ENCODE measurements around the gene CAMK4.
"Not testable (repeated sequence)": the region's sequence is repeated elsewhere in the genome, so short reads cannot be mapped to it uniquely, and the experiment has no call there.

The CAMK4 gene

GRCh38 chr5:111410067-111410466, 185.9 kb downstream of the CAMK4 start:
- DNase-seq (ENCODE audit: low read depth, low spot score); H3K27ac ChIP-seq (ENCODE audit: low read length); H3K4me1 ChIP-seq (ENCODE audit: control insufficient read depth, insufficient read depth, low read length); H3K4me3 ChIP-seq (ENCODE audit: low read length); H3K36me3 ChIP-seq (ENCODE audit: control insufficient read depth, insufficient read depth, low read length); H3K9me3 ChIP-seq (ENCODE audit: control insufficient read depth, insufficient read depth, low read length); H3K27me3 ChIP-seq (ENCODE audit: control insufficient read depth, insufficient read depth, low read length): not testable (repeated sequence)
- no CpG with 5 or more reads among the region's 3 CpGs for WGBS (ENCODE audit: insufficient coverage, insufficient read length)

DNA sequence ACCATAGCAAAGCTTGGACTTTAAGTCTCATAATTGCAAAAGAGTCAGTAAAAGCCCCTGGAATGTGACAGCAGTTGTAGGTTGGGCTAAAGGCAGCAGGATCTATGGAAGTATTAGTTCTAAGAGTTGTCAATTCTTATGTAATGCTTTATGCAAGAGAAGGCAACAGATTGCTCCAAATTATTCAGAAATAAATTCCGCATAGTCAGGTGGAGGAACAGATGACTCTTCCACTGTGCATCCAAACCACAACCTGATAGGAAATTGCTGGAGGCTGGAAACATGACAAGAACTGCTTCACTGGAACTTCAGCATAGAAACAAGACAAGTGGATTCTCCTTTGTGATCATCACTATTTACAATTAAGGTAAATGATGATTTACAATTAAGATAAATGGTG, 187.1 kb downstream of the CAMK4 start:
- no peaks in the 10 kb centered on the region for H3K36me3 ChIP-seq (ENCODE audit: control insufficient read depth, insufficient read depth, low read length)
- DNase-seq (ENCODE audit: low read depth, low spot score): no peak
- no peaks in the 10 kb centered on the region for H3K4me1 ChIP-seq (ENCODE audit: control insufficient read depth, insufficient read depth, low read length)
- no CpG with 5 or more reads among the region's 1 CpG for WGBS (ENCODE audit: insufficient coverage, insufficient read length)
- no peak overlapping the region for H3K27ac ChIP-seq (ENCODE audit: low read length)
- H3K27me3 ChIP-seq (ENCODE audit: control insufficient read depth, insufficient read depth, low read length): no peaks in the 10 kb centered on the region
- H3K9me3 ChIP-seq (ENCODE audit: control insufficient read depth, insufficient read depth, low read length): no peaks in the 10 kb centered on the region
- H3K4me3 ChIP-seq (ENCODE audit: low read length): no peak overlapping the region

DNA sequence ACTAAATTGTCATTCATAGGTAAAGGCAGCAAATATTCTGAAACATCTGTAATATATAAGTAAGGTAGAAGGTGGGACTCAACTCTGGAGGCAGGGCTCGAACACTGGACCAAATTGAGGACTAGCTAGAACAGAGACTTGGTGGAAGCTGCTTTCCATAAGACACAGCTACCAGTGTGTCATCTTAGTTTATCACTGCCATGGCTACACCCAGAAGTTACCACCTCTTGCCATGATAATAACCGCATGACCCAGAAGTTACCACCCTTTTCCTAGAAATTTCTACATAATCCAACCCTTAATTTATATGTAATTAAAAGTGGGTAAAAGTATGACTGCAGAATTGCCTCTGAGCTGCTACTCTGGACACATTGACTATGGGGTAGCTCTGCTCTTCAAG, 188.4 kb downstream of the CAMK4 start:
- no peak overlapping the region for H3K4me3 ChIP-seq (ENCODE audit: low read length)
- H3K36me3 ChIP-seq (ENCODE audit: control insufficient read depth, insufficient read depth, low read length): no peaks in the 10 kb centered on the region
- no peaks in the 10 kb centered on the region for H3K4me1 ChIP-seq (ENCODE audit: control insufficient read depth, insufficient read depth, low read length)
- no peaks in the 10 kb centered on the region for H3K9me3 ChIP-seq (ENCODE audit: control insufficient read depth, insufficient read depth, low read length)
- H3K27me3 ChIP-seq (ENCODE audit: control insufficient read depth, insufficient read depth, low read length): no peaks in the 10 kb centered on the region
- DNase-seq (ENCODE audit: low read depth, low spot score): no peak
- no CpG with 5 or more reads among the region's 2 CpGs for WGBS (ENCODE audit: insufficient coverage, insufficient read length)
- no peak overlapping the region for H3K27ac ChIP-seq (ENCODE audit: low read length)

- Histone ChIP-seq H3K4me1 (ENCODE audit: control insufficient read depth, insufficient read depth, low read length) (no peaks in the 10 kb centered on the region), H3K27me3 (ENCODE audit: control insufficient read depth, insufficient read depth, low read length) (no peaks in the 10 kb centered on the region), H3K36me3 (ENCODE audit: control insufficient read depth, insufficient read depth, low read length) (no peaks in the 10 kb centered on the region), H3K27ac (ENCODE audit: low read length) (no peak overlapping the region), H3K4me3 (ENCODE audit: low read length) (no peak overlapping the region), H3K9me3 (ENCODE audit: control insufficient read depth, insufficient read depth, low read length) (no peaks in the 10 kb centered on the region)
- no peak for DNase-seq (ENCODE audit: low read depth, low spot score)
- no CpG with 5 or more reads among the region's 3 CpGs for WGBS (ENCODE audit: insufficient coverage, insufficient read length)
Observed at GRCh38 chr5:111415053-111415452, 190.9 kb downstream of the CAMK4 start.

DNA sequence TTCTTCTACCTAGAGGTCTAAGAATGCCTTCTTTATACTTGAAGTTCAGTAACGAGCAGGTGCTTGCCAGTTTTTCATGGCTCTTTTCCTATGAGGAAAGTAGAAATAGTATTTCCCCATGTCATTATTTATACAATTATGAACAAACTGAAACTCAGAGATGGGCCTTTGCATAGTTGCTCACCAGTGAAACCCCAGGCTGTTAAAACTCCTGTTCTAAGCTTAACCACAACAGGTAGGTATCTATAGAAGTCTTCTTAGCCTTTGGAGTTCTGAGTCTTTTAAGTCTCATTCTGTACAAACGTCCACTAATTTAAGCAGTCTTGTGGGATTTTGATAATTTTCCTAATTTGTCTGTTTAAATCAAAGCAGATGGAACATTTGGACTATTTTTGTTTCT, 198.1 kb downstream of the CAMK4 start:
- H3K36me3 ChIP-seq (ENCODE audit: control insufficient read depth, insufficient read depth, low read length): no peaks in the 10 kb centered on the region
- no peak overlapping the region for H3K4me3 ChIP-seq (ENCODE audit: low read length)
- DNase-seq (ENCODE audit: low read depth, low spot score): no peak
- no peak overlapping the region for H3K27ac ChIP-seq (ENCODE audit: low read length)
- no peaks in the 10 kb centered on the region for H3K9me3 ChIP-seq (ENCODE audit: control insufficient read depth, insufficient read depth, low read length)
- no peaks in the 10 kb centered on the region for H3K27me3 ChIP-seq (ENCODE audit: control insufficient read depth, insufficient read depth, low read length)
- no CpG with 5 or more reads among the region's 2 CpGs for WGBS (ENCODE audit: insufficient coverage, insufficient read length)
- H3K4me1 ChIP-seq (ENCODE audit: control insufficient read depth, insufficient read depth, low read length): no peaks in the 10 kb centered on the region

- no peak for DNase-seq (ENCODE audit: low read depth, low spot score)
- Histone ChIP-seq H3K4me1 (ENCODE audit: control insufficient read depth, insufficient read depth, low read length) (no peaks in the 10 kb centered on the region), H3K9me3 (ENCODE audit: control insufficient read depth, insufficient read depth, low read length) (no peaks in the 10 kb centered on the region), H3K36me3 (ENCODE audit: control insufficient read depth, insufficient read depth, low read length) (no peaks in the 10 kb centered on the region), H3K4me3 (ENCODE audit: low read length) (no peak overlapping the region), H3K27ac (ENCODE audit: low read length) (no peak overlapping the region), H3K27me3 (ENCODE audit: control insufficient read depth, insufficient read depth, low read length) (no peaks in the 10 kb centered on the region)
- 100% methylated on average over 1 of the region's 4 CpGs for WGBS (ENCODE audit: insufficient coverage, insufficient read length)
Observed at GRCh38 chr5:111422747-111423720, 198.8 kb downstream of the CAMK4 start.

- no CpG with 5 or more reads among the region's 1 CpG for WGBS (ENCODE audit: insufficient coverage, insufficient read length)
- DNase-seq (ENCODE audit: low read depth, low spot score): no peak
- H3K4me3 ChIP-seq (ENCODE audit: low read length): no peak overlapping the region
- no peak overlapping the region for H3K27ac ChIP-seq (ENCODE audit: low read length)
- H3K4me1 ChIP-seq (ENCODE audit: control insufficient read depth, insufficient read depth, low read length): no peaks in the 10 kb centered on the region
- no peaks in the 10 kb centered on the region for H3K36me3 ChIP-seq (ENCODE audit: control insufficient read depth, insufficient read depth, low read length)
- H3K27me3 ChIP-seq (ENCODE audit: control insufficient read depth, insufficient read depth, low read length): no peaks in the 10 kb centered on the region
- no peaks in the 10 kb centered on the region for H3K9me3 ChIP-seq (ENCODE audit: control insufficient read depth, insufficient read depth, low read length)
Observed at GRCh38 chr5:111425205-111425604, 201.0 kb downstream of the CAMK4 start.

DNA sequence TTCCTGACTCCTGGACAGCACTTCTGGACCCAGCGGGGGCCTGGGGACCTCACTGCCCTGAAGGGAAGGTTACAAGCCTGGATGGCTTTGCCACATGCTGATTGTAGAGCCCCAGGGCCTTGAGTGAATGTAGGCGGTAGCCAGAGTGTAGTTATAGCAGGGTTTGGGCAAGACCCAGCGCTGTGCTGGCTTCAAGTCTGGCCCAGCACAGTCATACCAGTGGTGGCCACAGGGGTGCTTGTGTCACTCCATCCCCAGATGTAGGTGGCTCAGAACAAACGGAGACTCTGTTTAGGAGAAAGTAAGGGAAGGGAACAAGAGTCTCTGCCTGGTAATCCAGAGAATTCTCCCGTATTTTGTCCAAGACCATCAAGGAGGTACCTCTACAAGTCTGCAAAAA, 203.6 kb downstream of the CAMK4 start:
- Histone ChIP-seq H3K9me3 (ENCODE audit: control insufficient read depth, insufficient read depth, low read length) (no peaks in the 10 kb centered on the region), H3K27me3 (ENCODE audit: control insufficient read depth, insufficient read depth, low read length) (no peaks in the 10 kb centered on the region), H3K36me3 (ENCODE audit: control insufficient read depth, insufficient read depth, low read length) (no peaks in the 10 kb centered on the region), H3K4me1 (ENCODE audit: control insufficient read depth, insufficient read depth, low read length) (no peaks in the 10 kb centered on the region), H3K27ac (ENCODE audit: low read length) (no peak overlapping the region), H3K4me3 (ENCODE audit: low read length) (no peak overlapping the region)
- no peak for DNase-seq (ENCODE audit: low read depth, low spot score)
- WGBS (ENCODE audit: insufficient coverage, insufficient read length): no CpG with 5 or more reads among the region's 5 CpGs

DNA sequence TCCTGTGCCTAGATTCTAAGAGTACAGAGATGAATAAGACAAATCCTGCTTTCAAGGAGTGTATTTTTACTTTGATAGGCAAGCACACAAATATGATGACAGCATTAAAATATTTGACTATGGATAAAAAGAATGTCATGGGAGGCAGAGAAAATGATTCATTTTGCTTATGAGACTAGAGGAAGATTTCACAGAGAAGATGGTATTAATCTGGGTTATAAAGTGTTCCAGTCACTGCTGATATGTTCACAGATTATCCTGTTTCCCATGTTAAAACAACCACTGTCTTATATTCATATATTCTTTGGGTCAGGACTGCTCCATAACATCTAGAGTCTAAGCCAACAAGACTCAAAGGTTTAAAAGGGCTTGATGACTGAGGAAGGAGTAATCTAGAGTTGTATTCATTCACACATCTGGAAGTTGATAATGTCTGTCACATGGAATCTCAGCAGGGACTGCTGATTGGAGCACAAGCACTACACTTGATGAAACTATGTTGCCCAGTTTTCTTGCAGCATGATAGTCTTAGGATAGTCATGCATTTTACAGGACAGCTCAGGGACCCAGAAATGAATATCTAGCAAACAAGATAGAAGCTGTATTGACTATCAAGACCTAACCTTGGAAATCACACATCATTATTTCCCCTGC, 208.8 kb downstream of the CAMK4 start:
- H3K36me3 ChIP-seq (ENCODE audit: control insufficient read depth, insufficient read depth, low read length): no peaks in the 10 kb centered on the region
- H3K27ac ChIP-seq (ENCODE audit: low read length): no peak overlapping the region
- no peak for DNase-seq (ENCODE audit: low read depth, low spot score)
- no peak overlapping the region for H3K4me3 ChIP-seq (ENCODE audit: low read length)
- H3K4me1 ChIP-seq (ENCODE audit: control insufficient read depth, insufficient read depth, low read length): no peaks in the 10 kb centered on the region
- H3K27me3 ChIP-seq (ENCODE audit: control insufficient read depth, insufficient read depth, low read length): no peaks in the 10 kb centered on the region
- no peaks in the 10 kb centered on the region for H3K9me3 ChIP-seq (ENCODE audit: control insufficient read depth, insufficient read depth, low read length)

DNA sequence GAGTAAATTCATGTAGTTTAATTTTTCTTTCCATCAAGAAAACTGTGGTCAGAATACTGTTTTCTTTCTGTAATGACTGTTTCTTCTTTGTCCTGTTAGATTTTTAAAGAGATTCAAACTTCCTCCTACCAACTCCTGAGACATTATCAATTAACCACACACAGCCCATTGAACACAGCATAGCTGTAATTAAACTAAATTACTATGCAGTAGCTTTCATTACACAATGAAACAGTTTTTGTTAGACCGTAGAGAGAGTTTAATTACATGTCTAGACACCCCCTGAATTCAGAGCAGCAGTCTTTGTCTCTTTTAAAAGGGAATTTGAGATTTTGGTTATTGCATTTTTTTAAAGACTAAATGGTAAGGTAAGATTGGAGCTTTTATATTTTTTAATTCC, 210.6 kb downstream of the CAMK4 start:
- Histone ChIP-seq H3K27ac (ENCODE audit: low read length) (no peak overlapping the region), H3K27me3 (ENCODE audit: control insufficient read depth, insufficient read depth, low read length) (no peaks in the 10 kb centered on the region), H3K4me1 (ENCODE audit: control insufficient read depth, insufficient read depth, low read length) (no peaks in the 10 kb centered on the region), H3K9me3 (ENCODE audit: control insufficient read depth, insufficient read depth, low read length) (no peaks in the 10 kb centered on the region), H3K36me3 (ENCODE audit: control insufficient read depth, insufficient read depth, low read length) (no peaks in the 10 kb centered on the region), H3K4me3 (ENCODE audit: low read length) (no peak overlapping the region)
- DNase-seq (ENCODE audit: low read depth, low spot score): no peak
- WGBS (ENCODE audit: insufficient coverage, insufficient read length): no CpG with 5 or more reads among the region's 1 CpG
